Liver (tissue), 9 donors: ENCODE results near the gene COQ8B. TPM values are rescaled to one million over a fixed set of nuclear protein-coding genes. Genes with fewer than 3 reads are reported as not detected.

ENCODE experiments used
- DNase-seq: peaks from one replicate; pipeline ENCODE4 v3.0.0-alpha.2; 2017; ENCODE audit warnings: low spot score
- H3K27ac ChIP-seq, 2 donors: one replicate each; pipeline ENCODE4 v1.7.0; 2013; ENCODE audit warnings: inconsistent platforms in 2 of 2, low read length in 2 of 2, control low read depth in 1 of 2, low read depth in 1 of 2, mild to moderate bottlenecking in 1 of 2
- H3K27me3 ChIP-seq, 4 donors: one replicate each; pipeline versions ENCODE4 v1.6.1 to v1.7.0; 2013; ENCODE audit warnings: low read length in 3 of 4, inconsistent platforms in 1 of 4, mild to moderate bottlenecking in 1 of 4, moderate library complexity in 1 of 4; ENCODE audit not compliant: control insufficient read depth in 4 of 4, insufficient read depth in 4 of 4
- H3K36me3 ChIP-seq, 4 donors: one replicate each; pipeline versions ENCODE4 v1.6.1 to v1.7.0; 2013; ENCODE audit warnings: low read length in 3 of 4, mild to moderate bottlenecking in 3 of 4, low read depth in 1 of 4, moderate library complexity in 1 of 4; ENCODE audit not compliant: control insufficient read depth in 4 of 4, insufficient read depth in 3 of 4
- H3K4me1 ChIP-seq, 4 donors: one replicate each; pipeline versions ENCODE4 v1.6.1 to v1.7.0; 2013; ENCODE audit warnings: low read length in 3 of 4, mild to moderate bottlenecking in 3 of 4, moderate library complexity in 1 of 4; ENCODE audit not compliant: control insufficient read depth in 4 of 4, insufficient read depth in 4 of 4
- H3K4me3 ChIP-seq, 3 donors: one replicate each; pipeline versions ENCODE4 v1.6.1 to v1.7.0; 2013; ENCODE audit warnings: low read length in 3 of 3, control low read depth in 1 of 3, low read depth in 1 of 3, mild to moderate bottlenecking in 1 of 3
- H3K9ac ChIP-seq, 2 donors: one replicate each; pipeline ENCODE4 v1.7.0; 2013; ENCODE audit warnings: low read length in 2 of 2, mild to moderate bottlenecking in 2 of 2, moderate library complexity in 2 of 2, control low read depth in 1 of 2, low read depth in 1 of 2
- H3K9me3 ChIP-seq, 4 donors: one replicate each; pipeline versions ENCODE4 v1.6.1 to v1.7.0; 2013; ENCODE audit warnings: low read length in 3 of 4; ENCODE audit not compliant: control insufficient read depth in 4 of 4
- ATF3 ChIP-seq: IDR thresholded peaks from 2 replicates; pipeline ENCODE4 v1.6.1; 2016; ENCODE audit warnings: antibody characterized with exemption
- CTCF ChIP-seq: fragments of 150-350 bp; IDR thresholded peaks from 2 replicates; pipeline ENCODE4 v1.5.1; 2017; ENCODE audit warnings: improper control_type of control experiment, low read depth, low read length; ENCODE audit not compliant: missing input control
- EGR1 ChIP-seq, 2 donors: IDR thresholded peaks; 2 replicates each; pipeline ENCODE4 v1.6.1; 2016 to 2018; ENCODE audit warnings: antibody characterized with exemption in 2 of 2, low read depth in 2 of 2
- FOXA1 ChIP-seq: IDR thresholded peaks from 2 replicates; pipeline ENCODE4 v1.6.1; 2016; ENCODE audit warnings: antibody characterized with exemption
- FOXA2 ChIP-seq: IDR thresholded peaks from 2 replicates; pipeline ENCODE4 v1.6.1; 2016; ENCODE audit warnings: antibody characterized with exemption
- GABPA ChIP-seq, 2 donors: IDR thresholded peaks in 1 of 2; conservative IDR thresholded peaks in 1 of 2; 2 replicates each; pipeline ENCODE4 v1.6.1; 2016; ENCODE audit warnings: antibody characterized with exemption in 2 of 2, mild to moderate bottlenecking in 1 of 2, moderate library complexity in 1 of 2
- HNF4G ChIP-seq: IDR thresholded peaks from 2 replicates; pipeline ENCODE4 v1.6.1; 2016; ENCODE audit warnings: antibody characterized with exemption
- JUND ChIP-seq, 2 donors: IDR thresholded peaks; 2 replicates each; pipeline ENCODE4 v1.6.1; 2016; ENCODE audit warnings: antibody characterized with exemption in 2 of 2
- MAX ChIP-seq: IDR thresholded peaks from 2 replicates; pipeline ENCODE4 v1.6.1; 2016; ENCODE audit warnings: antibody characterized with exemption
- NR2F2 ChIP-seq: IDR thresholded peaks from 2 replicates; pipeline ENCODE4 v1.6.1; 2016; ENCODE audit warnings: antibody characterized with exemption
- RAD21 ChIP-seq, 2 donors: IDR thresholded peaks; 2 replicates each; pipeline ENCODE4 v1.6.1; 2016; ENCODE audit warnings: antibody characterized with exemption in 2 of 2, mild to moderate bottlenecking in 2 of 2
- RXRA ChIP-seq, 2 donors: IDR thresholded peaks; 2 replicates each; pipeline ENCODE4 v1.6.1; 2017 to 2018; ENCODE audit warnings: antibody characterized with exemption in 2 of 2, mild to moderate bottlenecking in 1 of 2
- SP1 ChIP-seq: IDR thresholded peaks from 2 replicates; pipeline ENCODE4 v1.6.1; 2018; ENCODE audit warnings: antibody characterized with exemption, mild to moderate bottlenecking
- TAF1 ChIP-seq: conservative IDR thresholded peaks from 2 replicates; pipeline ENCODE4 v1.6.1; 2016; ENCODE audit warnings: antibody characterized with exemption, mild to moderate bottlenecking
- YY1 ChIP-seq: IDR thresholded peaks from 2 replicates; pipeline ENCODE4 v1.6.1; 2016; ENCODE audit warnings: antibody characterized with exemption, mild to moderate bottlenecking
- WGBS: extraction: QIAGEN DNeasy Blood & Tissue Kit; methylation state at CpG from one replicate; pipeline ENCODE4 v1.1.7; 2013; 5-methylcytosine and 5-hydroxymethylcytosine counted together
- polyA plus RNA-seq, 2 donors: library from polyadenylated mRNA; stranded (reverse) in 1 of 2; unstranded in 1 of 2; fragments of 200-250 nt in 1 of 2; fragments of >200 nt in 1 of 2; fragmentation: Nextera tagmentation in 1 of 2; extraction: Ambion mirVana in 1 of 2; gene quantifications; one replicate each; pipeline versions ENCODE4 v1.2.1 to v1.2.3, GENCODE V29; 2013 to 2015
- total RNA-seq, 2 donors: library from RNA; depleted of rRNA; stranded (reverse); fragments of >200 nt; gene quantifications; one replicate each; pipeline ENCODE4 v1.2.3, GENCODE V29; 2014
- TF ChIP-seq, protein P1 (sequence below): IDR thresholded peaks from 2 replicates; pipeline ENCODE4 v1.6.1; 2016; ENCODE audit warnings: antibody characterized with exemption, mild to moderate bottlenecking
- TF ChIP-seq, protein P2 (sequence below): IDR thresholded peaks from 2 replicates; pipeline ENCODE4 v1.6.1; 2016; ENCODE audit warnings: antibody characterized with exemption
- donor health status: healthy.
- donor health status: healthy.
- donor health status: healthy.
- donor health status: healthy.
- donor health status: healthy.

Gene COQ8B
- total and polyA plus RNA-seq, 4 donors, result 6.4 to 30.6 (median 19.9) TPM

DNA sequence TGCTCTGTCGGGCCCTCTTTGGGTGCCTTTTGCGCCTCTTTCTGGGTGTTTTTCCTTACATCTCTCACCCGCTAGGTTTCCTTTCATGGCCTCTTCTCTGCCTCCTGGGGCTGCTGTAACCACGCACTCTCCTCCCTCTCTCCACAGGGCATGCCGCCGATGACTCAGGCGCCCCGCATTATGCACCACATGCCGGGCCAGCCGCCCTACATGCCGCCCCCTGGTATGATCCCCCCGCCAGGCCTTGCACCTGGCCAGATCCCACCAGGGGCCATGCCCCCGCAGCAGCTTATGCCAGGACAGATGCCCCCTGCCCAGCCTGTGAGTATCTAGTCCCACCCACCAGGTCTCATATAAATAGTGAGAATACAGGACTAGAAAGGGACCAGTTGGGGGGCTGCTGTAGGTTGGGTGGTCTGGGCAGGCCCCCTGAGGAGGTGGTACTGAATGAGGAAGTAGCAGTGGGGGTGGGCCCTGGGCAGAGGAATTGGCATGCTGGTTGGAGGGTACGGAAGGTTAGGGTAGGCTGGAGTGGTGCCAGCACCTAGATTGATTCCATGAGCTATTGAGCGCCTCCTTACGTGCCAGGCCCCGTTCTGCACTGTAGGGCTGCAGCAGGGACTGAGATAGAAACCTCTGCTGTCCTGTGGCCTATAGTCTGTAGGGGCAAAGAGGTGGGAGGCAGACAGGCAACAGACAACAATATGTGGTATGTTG, 46.2 kb upstream of the COQ8B start:
- peaks cover 0 to 2% (median 0%) of the 10 kb centered on the region in 4 donors for H3K4me1 ChIP-seq
- no peak overlapping the region for H3K9ac ChIP-seq
- peaks cover 37 to 83% (median 69%) of the 10 kb centered on the region in 4 donors for H3K36me3 ChIP-seq
- no peak overlapping the region for H3K27ac ChIP-seq
- no peaks in the 10 kb centered on the region for H3K27me3 ChIP-seq
- DNase-seq, result no peak
- TF ChIP-seq RXRA (IDR thresholded peaks at IDR 0.05), result no peak
- TF ChIP-seq CTCF, result no peak
- TF ChIP-seq MAX, result no peak
- no peak for TF ChIP-seq JUND (IDR thresholded peaks at IDR 0.05)
- TF ChIP-seq FOXA1, result no peak
- TF ChIP-seq EGR1 (IDR thresholded peaks at IDR 0.05; ENCODE audit: low read depth in 2 of 2), result no peak
- no peak for TF ChIP-seq ATF3
- TF ChIP-seq, protein P1, sequence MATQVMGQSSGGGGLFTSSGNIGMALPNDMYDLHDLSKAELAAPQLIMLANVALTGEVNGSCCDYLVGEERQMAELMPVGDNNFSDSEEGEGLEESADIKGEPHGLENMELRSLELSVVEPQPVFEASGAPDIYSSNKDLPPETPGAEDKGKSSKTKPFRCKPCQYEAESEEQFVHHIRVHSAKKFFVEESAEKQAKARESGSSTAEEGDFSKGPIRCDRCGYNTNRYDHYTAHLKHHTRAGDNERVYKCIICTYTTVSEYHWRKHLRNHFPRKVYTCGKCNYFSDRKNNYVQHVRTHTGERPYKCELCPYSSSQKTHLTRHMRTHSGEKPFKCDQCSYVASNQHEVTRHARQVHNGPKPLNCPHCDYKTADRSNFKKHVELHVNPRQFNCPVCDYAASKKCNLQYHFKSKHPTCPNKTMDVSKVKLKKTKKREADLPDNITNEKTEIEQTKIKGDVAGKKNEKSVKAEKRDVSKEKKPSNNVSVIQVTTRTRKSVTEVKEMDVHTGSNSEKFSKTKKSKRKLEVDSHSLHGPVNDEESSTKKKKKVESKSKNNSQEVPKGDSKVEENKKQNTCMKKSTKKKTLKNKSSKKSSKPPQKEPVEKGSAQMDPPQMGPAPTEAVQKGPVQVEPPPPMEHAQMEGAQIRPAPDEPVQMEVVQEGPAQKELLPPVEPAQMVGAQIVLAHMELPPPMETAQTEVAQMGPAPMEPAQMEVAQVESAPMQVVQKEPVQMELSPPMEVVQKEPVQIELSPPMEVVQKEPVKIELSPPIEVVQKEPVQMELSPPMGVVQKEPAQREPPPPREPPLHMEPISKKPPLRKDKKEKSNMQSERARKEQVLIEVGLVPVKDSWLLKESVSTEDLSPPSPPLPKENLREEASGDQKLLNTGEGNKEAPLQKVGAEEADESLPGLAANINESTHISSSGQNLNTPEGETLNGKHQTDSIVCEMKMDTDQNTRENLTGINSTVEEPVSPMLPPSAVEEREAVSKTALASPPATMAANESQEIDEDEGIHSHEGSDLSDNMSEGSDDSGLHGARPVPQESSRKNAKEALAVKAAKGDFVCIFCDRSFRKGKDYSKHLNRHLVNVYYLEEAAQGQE, result no peak
- TF ChIP-seq, protein P2, sequence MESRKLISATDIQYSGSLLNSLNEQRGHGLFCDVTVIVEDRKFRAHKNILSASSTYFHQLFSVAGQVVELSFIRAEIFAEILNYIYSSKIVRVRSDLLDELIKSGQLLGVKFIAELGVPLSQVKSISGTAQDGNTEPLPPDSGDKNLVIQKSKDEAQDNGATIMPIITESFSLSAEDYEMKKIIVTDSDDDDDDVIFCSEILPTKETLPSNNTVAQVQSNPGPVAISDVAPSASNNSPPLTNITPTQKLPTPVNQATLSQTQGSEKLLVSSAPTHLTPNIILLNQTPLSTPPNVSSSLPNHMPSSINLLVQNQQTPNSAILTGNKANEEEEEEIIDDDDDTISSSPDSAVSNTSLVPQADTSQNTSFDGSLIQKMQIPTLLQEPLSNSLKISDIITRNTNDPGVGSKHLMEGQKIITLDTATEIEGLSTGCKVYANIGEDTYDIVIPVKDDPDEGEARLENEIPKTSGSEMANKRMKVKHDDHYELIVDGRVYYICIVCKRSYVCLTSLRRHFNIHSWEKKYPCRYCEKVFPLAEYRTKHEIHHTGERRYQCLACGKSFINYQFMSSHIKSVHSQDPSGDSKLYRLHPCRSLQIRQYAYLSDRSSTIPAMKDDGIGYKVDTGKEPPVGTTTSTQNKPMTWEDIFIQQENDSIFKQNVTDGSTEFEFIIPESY, result no peak
- no peak for TF ChIP-seq NR2F2
- no peak for TF ChIP-seq TAF1
- TF ChIP-seq SP1, result no peak
- no peak for TF ChIP-seq YY1
- TF ChIP-seq FOXA2, result no peak
- no peak for TF ChIP-seq GABPA (IDR thresholded peaks at IDR 0.05 in 1 of 2, conservative IDR thresholded peaks at IDR 0.05 in 1 of 2)
- no peak for TF ChIP-seq RAD21 (IDR thresholded peaks at IDR 0.05)
- no peak for TF ChIP-seq HNF4G
- H3K9me3 ChIP-seq, result no peaks in the 10 kb centered on the region
- WGBS, result 95% methylated on average over 17 of the region's 17 CpGs
- no peak overlapping the region for H3K4me3 ChIP-seq
